ENCODE measurements around the gene STARD13.

Gene STARD13

DNA sequence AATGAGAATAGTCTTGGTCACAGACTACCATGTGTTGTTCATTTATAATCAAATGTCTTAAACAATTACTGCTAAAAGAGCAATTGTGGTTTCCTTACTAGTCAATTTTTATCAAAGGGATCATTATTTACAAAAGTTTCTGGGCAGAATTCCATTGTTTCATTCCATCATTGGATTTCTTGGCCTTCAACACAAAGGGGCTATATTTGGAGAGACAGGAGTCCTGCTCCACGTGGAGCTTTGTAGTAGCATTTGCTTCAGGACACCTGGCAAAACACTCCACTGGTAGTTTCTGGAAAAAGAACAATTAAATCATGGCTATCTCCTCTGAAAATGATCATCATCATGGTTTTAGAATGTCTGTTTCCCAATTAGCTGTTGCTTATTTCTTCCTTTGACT, 22.3 kb upstream of the STARD13 start:
- no peak overlapping the region for H3K27ac ChIP-seq (ENCODE audit: low read length)
- no peaks in the 10 kb centered on the region for H3K27me3 ChIP-seq (ENCODE audit: control insufficient read depth, insufficient read depth, low read length)
- no peaks in the 10 kb centered on the region for H3K4me1 ChIP-seq (ENCODE audit: control insufficient read depth, low read depth, low read length)
- no peak overlapping the region for H3K4me3 ChIP-seq (ENCODE audit: low read length)
- no peaks in the 10 kb centered on the region for H3K36me3 ChIP-seq (ENCODE audit: control insufficient read depth, low read depth, low read length)
- no peak overlapping the region for H3K9ac ChIP-seq (ENCODE audit: low read length)
- H3K9me3 ChIP-seq (ENCODE audit: control insufficient read depth, low read depth, low read length), result no peaks in the 10 kb centered on the region

DNA sequence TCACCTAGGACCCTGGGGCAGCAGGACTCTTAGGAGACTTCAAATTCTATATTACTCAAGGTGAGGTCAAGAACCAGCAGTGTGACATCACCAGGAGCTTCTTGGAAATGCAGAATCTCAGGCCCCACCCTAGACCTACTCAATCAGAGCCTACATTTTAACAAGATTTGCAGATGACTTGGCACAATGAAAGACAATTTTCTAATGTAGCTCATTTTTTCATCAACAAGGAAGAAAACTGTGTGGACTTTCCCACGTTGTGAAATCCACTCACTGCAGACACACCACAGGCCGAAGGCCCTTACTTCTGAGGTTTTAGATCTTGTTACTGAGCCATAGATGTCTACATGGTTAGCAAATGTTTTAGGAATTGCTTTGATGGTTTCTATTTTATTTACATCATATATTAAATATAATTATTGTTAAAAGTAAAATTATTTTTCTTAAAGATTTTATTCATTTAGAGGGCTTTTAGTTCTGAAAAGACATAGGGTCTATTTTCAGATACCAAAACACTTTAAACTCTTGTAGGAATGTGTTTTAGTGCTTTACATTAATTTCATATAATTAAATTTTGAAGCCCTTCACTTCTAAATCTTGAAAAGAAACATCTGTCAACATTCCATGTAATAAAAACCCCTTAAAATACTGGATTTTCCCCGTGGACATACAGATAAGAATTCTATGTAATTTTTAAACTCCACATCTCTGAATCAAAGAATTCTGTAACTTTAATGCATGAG, 18.5 kb upstream of the STARD13 start:
- Histone ChIP-seq H3K27me3 (ENCODE audit: control insufficient read depth, insufficient read depth, low read length) (no peaks in the 10 kb centered on the region), H3K4me3 (ENCODE audit: low read length) (no peak overlapping the region)

DNA sequence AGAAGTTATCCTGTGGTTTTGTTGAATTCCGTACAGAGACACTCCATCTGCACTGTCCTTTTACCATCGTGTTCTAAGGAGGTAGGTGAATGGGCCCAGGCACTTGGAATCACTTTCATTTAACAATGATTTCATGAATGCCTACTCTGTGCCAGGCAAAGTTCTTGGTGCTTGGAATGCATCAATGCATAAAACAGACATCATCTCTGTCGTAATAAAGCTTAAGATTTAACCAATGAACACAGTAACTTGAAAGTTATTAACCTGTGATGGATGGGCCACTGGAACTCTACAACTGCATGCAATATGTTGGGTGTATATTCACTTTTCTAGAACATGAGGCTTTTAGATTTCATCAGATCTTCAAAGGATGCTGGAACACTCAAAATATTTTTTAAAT, 14.1 kb upstream of the STARD13 start:
- H3K36me3 ChIP-seq (ENCODE audit: control insufficient read depth, low read depth, low read length), result no peaks in the 10 kb centered on the region
- H3K9me3 ChIP-seq (ENCODE audit: control insufficient read depth, low read depth, low read length), result no peaks in the 10 kb centered on the region
- no peaks in the 10 kb centered on the region for H3K4me1 ChIP-seq (ENCODE audit: control insufficient read depth, low read depth, low read length)

More for the DNA sequence above, 18.5 kb upstream of the STARD13 start:
- Histone ChIP-seq H3K4me1 (ENCODE audit: control insufficient read depth, low read depth, low read length) (no peaks in the 10 kb centered on the region), H3K36me3 (ENCODE audit: control insufficient read depth, low read depth, low read length) (no peaks in the 10 kb centered on the region), H3K9ac (ENCODE audit: low read length) (no peak overlapping the region), H3K27ac (ENCODE audit: low read length) (no peak overlapping the region), H3K9me3 (ENCODE audit: control insufficient read depth, low read depth, low read length) (no peaks in the 10 kb centered on the region)

DNA sequence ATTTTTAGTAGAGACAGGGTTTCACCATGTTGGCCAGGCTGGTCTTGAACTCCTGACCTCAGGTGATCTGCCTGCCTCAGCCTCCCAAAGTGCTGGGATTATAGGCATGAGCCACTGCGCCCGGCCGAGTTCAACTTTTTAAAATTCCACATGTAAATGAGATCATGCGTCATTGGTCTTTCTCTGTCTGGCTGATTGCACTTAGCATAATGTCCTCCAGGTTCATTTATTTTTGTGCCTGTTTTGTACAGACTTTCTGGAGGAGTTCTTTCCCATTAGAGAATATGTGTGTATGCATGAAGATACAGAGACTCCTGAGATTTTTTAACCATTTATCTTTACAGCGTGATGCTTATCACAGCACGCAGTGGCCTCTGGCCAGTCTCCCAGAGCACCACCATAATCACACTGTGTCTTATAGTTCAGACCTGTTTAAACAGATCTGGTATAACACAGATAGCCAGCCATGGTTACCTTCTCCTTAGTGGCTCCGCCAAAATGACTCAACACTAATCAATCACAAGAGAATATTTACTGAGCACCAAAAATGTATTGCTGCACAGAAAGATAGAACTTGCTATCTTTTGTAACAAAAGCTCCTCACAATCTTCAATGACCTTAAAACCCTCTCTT, 11.4 kb upstream of the STARD13 start:
- H3K27me3 ChIP-seq (ENCODE audit: control insufficient read depth, insufficient read depth, low read length), result no peaks in the 10 kb centered on the region
- no peak overlapping the region for H3K27ac ChIP-seq (ENCODE audit: low read length)
- H3K36me3 ChIP-seq (ENCODE audit: control insufficient read depth, low read depth, low read length), result no peaks in the 10 kb centered on the region
- no peaks in the 10 kb centered on the region for H3K4me1 ChIP-seq (ENCODE audit: control insufficient read depth, low read depth, low read length)
- H3K9ac ChIP-seq (ENCODE audit: low read length), result no peak overlapping the region
- H3K9me3 ChIP-seq (ENCODE audit: control insufficient read depth, low read depth, low read length), result no peaks in the 10 kb centered on the region
- H3K4me3 ChIP-seq (ENCODE audit: low read length), result no peak overlapping the region

More for the DNA sequence above, 14.1 kb upstream of the STARD13 start:
- Histone ChIP-seq H3K4me3 (ENCODE audit: low read length) (no peak overlapping the region), H3K27ac (ENCODE audit: low read length) (no peak overlapping the region), H3K9ac (ENCODE audit: low read length) (no peak overlapping the region), H3K27me3 (ENCODE audit: control insufficient read depth, insufficient read depth, low read length) (no peaks in the 10 kb centered on the region)

DNA sequence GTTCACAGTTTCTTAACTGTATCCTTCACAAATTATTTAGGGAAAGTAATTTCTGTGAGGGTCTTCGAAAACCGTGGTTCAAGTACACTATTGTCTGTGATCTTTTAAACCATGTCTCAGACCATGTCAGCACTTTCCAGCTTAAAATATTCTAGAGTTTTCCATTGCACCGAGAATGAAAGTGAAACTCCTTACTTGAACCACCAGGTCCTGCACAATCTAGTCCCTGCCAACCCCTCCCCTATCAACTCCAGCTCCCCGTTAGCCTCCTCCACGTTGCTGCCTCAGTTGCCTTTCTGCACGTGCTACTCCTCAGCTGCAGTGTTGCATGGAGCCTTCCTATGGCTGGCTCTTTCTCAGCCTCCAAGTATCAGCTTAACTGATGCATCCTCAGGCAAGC, 7.2 kb upstream of the STARD13 start:
- Histone ChIP-seq H3K36me3 (ENCODE audit: control insufficient read depth, low read depth, low read length) (no peaks in the 10 kb centered on the region), H3K9me3 (ENCODE audit: control insufficient read depth, low read depth, low read length) (no peaks in the 10 kb centered on the region), H3K27ac (ENCODE audit: low read length) (no peak overlapping the region), H3K27me3 (ENCODE audit: control insufficient read depth, insufficient read depth, low read length) (no peaks in the 10 kb centered on the region), H3K4me1 (ENCODE audit: control insufficient read depth, low read depth, low read length) (no peaks in the 10 kb centered on the region), H3K9ac (ENCODE audit: low read length) (no peak overlapping the region), H3K4me3 (ENCODE audit: low read length) (no peak overlapping the region)

DNA sequence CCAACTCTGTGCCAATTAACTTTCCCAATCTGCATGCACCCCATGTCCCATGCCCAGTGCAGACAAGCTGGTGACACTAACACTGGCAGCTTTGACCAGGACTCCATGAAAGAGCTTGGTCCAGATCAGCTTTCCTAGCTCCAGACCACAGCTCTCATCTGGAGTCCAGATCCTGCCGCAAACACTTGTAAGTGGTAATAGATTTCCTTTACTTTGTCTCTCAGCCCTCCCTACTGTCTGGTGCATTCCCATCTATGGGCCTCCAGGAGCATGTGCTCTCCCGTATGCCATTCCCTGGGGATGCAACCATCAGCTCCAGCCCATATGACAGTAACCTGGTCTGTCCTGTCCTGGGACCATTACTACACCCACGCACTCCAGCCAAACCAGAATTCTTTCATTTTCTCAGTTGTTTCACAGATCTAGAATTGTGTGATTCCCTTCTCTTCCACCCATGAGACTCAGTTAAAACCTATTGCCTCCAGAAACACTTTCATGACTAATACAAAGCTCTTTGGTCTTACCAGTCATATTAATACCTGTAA, 4.9 kb upstream of the STARD13 start:
- Histone ChIP-seq H3K9me3 (ENCODE audit: control insufficient read depth, low read depth, low read length) (no peaks in the 10 kb centered on the region), H3K4me1 (ENCODE audit: control insufficient read depth, low read depth, low read length) (peaks cover 7% of the 10 kb centered on the region), H3K27me3 (ENCODE audit: control insufficient read depth, insufficient read depth, low read length) (no peaks in the 10 kb centered on the region), H3K4me3 (ENCODE audit: low read length) (no peak overlapping the region), H3K9ac (ENCODE audit: low read length) (no peak overlapping the region), H3K36me3 (ENCODE audit: control insufficient read depth, low read depth, low read length) (no peaks in the 10 kb centered on the region), H3K27ac (ENCODE audit: low read length) (no peak overlapping the region)

DNA sequence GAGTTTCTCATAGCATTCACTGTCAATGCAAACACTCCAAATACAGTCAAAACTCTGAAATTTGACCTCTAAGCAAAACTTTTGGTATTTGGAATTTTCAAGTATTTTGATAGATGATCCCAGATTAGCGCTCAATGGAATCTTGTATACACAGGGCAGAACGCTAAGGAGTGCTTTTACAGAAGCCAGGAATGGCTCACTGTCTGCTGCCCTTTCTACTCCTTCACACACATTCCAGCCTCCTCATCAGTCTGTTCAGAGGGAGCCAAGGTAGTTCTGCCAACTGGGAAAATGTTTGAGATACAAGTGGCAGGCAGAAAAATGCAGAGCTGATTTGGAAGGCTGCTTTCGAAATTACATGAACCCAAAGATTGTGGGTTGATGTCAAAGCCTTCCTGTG, 4.4 kb upstream of the STARD13 start:
- Histone ChIP-seq H3K4me3 (ENCODE audit: low read length) (no peak overlapping the region), H3K36me3 (ENCODE audit: control insufficient read depth, low read depth, low read length) (no peaks in the 10 kb centered on the region), H3K4me1 (ENCODE audit: control insufficient read depth, low read depth, low read length) (peaks cover 12% of the 10 kb centered on the region), H3K9ac (ENCODE audit: low read length) (no peak overlapping the region), H3K27me3 (ENCODE audit: control insufficient read depth, insufficient read depth, low read length) (no peaks in the 10 kb centered on the region), H3K9me3 (ENCODE audit: control insufficient read depth, low read depth, low read length) (no peaks in the 10 kb centered on the region), H3K27ac (ENCODE audit: low read length) (no peak overlapping the region)

DNA sequence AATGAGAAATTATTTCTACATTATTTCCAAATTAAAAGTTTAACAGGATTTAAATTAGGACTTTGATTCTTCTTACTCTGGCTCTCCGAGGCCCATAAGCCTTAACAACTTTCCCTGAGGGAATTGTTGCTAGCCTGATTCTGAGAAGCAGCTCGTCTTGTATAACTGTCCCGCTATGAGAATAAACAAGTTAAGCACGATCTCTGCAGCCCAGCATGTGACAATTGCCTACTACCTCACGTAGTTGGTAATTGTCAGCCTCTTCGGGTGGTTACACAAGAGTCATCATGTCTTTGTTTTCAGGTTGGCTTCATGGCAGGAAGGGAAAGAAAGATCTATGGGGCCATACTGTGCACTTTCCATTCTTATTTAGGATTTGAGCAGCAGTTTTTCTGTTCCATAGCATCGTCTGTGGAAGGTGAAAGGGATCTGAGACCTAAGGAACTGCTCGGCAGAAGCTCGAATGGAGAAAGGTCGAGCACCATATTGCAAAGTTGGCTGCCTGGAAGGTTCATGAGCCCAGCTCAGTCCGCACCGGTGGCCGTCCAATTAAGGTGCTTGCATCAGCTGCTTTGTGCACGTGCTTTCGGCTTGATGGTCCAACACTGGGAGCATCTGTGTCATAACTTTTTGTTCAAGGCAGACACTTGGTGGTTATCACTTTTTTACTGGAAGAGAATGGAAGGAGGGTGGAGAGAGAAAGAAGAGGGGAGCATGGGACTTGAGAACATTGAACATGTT, 1.8 kb upstream of the STARD13 start:
- Histone ChIP-seq H3K27me3 (ENCODE audit: control insufficient read depth, insufficient read depth, low read length) (no peaks in the 10 kb centered on the region), H3K4me3 (ENCODE audit: low read length) (no peak overlapping the region), H3K36me3 (ENCODE audit: control insufficient read depth, low read depth, low read length) (no peaks in the 10 kb centered on the region), H3K9me3 (ENCODE audit: control insufficient read depth, low read depth, low read length) (no peaks in the 10 kb centered on the region), H3K9ac (ENCODE audit: low read length) (no peak overlapping the region), H3K4me1 (ENCODE audit: control insufficient read depth, low read depth, low read length) (peaks cover 14% of the 10 kb centered on the region), H3K27ac (ENCODE audit: low read length) (no peak overlapping the region)

DNA sequence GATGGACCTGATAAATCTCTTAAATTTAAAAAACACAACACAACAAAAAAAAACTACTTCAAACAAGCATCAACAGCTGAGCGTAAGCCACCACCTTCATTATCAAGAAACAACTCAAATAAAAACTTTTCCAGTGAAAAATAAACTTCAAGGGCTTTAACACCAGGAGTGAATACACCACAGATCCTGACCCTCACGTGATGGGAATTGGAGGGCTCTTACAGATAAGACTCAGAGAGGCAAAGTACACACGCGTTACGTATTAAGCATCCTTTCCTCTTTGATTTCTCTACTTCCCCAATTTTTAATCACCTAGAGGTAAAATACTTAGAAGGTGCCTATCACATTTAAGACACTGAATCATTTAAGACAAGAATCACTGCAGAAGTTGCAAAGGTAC, 573 bp upstream of the STARD13 start:
- Histone ChIP-seq H3K4me3 (ENCODE audit: low read length) (peak overlapping the region; percentile 70), H3K4me1 (ENCODE audit: control insufficient read depth, low read depth, low read length) (peaks cover 14% of the 10 kb centered on the region), H3K27ac (ENCODE audit: low read length) (no peak overlapping the region), H3K9ac (ENCODE audit: low read length) (no peak overlapping the region), H3K9me3 (ENCODE audit: control insufficient read depth, low read depth, low read length) (no peaks in the 10 kb centered on the region), H3K36me3 (ENCODE audit: control insufficient read depth, low read depth, low read length) (no peaks in the 10 kb centered on the region), H3K27me3 (ENCODE audit: control insufficient read depth, insufficient read depth, low read length) (no peaks in the 10 kb centered on the region)

DNA sequence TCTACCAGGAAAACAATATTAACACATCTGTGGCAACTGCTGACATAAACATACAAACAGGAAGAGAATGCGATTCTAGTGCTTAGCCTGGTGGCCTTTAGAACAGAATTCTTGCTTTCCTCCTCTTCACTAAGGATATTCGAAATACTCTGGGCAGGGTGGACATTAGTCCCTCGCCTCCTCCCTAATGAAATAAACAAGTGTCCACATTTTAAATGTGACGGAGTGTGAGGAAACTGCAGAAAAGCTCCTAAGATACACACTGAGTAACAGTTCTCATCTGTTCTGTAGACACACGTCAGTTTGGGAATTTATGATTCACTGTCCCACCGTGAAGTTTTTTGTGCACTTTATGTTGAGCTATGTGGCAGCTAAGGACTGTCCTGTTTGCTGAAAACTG, 639 bp downstream of the STARD13 start:
- H3K27me3 ChIP-seq (ENCODE audit: control insufficient read depth, insufficient read depth, low read length), result no peaks in the 10 kb centered on the region
- peaks cover 14% of the 10 kb centered on the region for H3K4me1 ChIP-seq (ENCODE audit: control insufficient read depth, low read depth, low read length)
- H3K9me3 ChIP-seq (ENCODE audit: control insufficient read depth, low read depth, low read length), result no peaks in the 10 kb centered on the region
- H3K27ac ChIP-seq (ENCODE audit: low read length), result no peak overlapping the region
- peak overlapping the region; percentile 70 for H3K4me3 ChIP-seq (ENCODE audit: low read length)
- H3K9ac ChIP-seq (ENCODE audit: low read length), result peak overlapping the region; percentile 47
- no peaks in the 10 kb centered on the region for H3K36me3 ChIP-seq (ENCODE audit: control insufficient read depth, low read depth, low read length)

DNA sequence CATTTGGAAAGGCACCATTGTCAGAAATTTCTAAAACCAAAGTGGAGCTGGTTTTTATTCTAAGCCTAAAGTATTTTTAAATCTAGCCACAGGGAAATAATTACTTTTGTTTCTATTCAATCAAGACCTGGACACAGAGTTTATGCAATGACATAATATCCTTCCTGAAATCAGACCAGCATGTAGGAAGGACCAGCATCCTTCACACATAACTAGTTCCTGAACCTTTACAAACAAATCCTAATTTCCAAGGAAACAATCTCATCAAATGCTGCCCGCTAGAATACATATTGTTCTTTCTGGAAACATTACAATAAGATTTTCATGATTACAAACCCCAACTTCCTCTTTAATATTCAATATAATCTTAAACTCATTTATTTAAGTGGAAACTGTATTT, 1.5 kb downstream of the STARD13 start:
- Histone ChIP-seq H3K9ac (ENCODE audit: low read length) (no peak overlapping the region), H3K4me3 (ENCODE audit: low read length) (no peak overlapping the region), H3K27me3 (ENCODE audit: control insufficient read depth, insufficient read depth, low read length) (no peaks in the 10 kb centered on the region), H3K36me3 (ENCODE audit: control insufficient read depth, low read depth, low read length) (no peaks in the 10 kb centered on the region), H3K4me1 (ENCODE audit: control insufficient read depth, low read depth, low read length) (peaks cover 14% of the 10 kb centered on the region), H3K9me3 (ENCODE audit: control insufficient read depth, low read depth, low read length) (no peaks in the 10 kb centered on the region), H3K27ac (ENCODE audit: low read length) (no peak overlapping the region)

All from iPS-18a (cell line).